Stomach (tissue), 4 donors: ENCODE measurements around the gene ZNF227.

Source experiments
- CTCF ChIP-seq, 7 experiments: fragments of 450-650 bp in 4 of 7; fragments of 200-600 bp in 3 of 7; sonication (generic) in 3 of 7; IDR thresholded peaks; one replicate each; pipeline ENCODE4 v1.5.1; 2016 to 2019; ENCODE audit warnings: antibody characterized with exemption in 7 of 7, control low read depth in 2 of 7, mild to moderate bottlenecking in 1 of 7
- POLR2A ChIP-seq, 4 donors: fragments of 450-650 bp; IDR thresholded peaks; one replicate each; pipeline ENCODE4 v1.6.1; 2016; ENCODE audit warnings: antibody characterized with exemption in 4 of 4, control low read depth in 2 of 4, mild to moderate bottlenecking in 1 of 4, moderate library complexity in 1 of 4
- POLR2AphosphoS5 ChIP-seq, 3 donors: sonication (generic); formaldehyde crosslinking; IDR thresholded peaks; one replicate each; pipeline ENCODE4 v1.6.1; 2016; ENCODE audit warnings: antibody characterized with exemption in 3 of 3

DNA sequence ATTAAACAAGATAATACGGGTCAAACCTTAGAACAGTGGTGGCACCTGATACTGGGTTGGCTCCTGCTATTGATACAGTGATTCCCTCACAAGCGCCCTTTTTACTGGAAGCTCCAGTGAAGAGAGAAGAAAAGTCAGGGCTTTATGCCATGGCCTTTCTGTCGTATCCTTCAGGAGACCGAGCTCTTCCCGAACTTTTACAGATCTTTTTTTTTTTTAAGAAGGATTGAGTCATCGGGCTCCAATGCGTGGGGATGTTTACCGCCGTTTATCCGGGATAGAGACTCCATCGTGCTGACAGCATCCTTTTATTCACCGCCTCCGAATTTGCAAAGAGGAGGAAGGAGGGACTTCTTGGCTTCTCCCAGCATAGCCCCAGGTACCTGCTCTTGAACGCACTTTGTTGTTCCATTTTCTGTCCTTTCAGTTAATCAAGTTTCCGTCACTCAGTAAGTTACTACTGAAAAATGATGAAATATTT lies 574 bp downstream of the ZNF227 start:
- TF ChIP-seq CTCF (IDR thresholded peaks at IDR 0.05) (no peak), POLR2AphosphoS5 (IDR thresholded peaks at IDR 0.05) (no peak), POLR2A (IDR thresholded peaks at IDR 0.05) (no peak)
